ENCODE data around the gene RAD51B. TPM values are rescaled to one million over a fixed set of nuclear protein-coding genes. Genes with fewer than 3 reads are reported as not detected.

Gene RAD51B
- total and polyA plus RNA-seq, 4 donors: 2.5 to 95.0 (median 9.6) TPM

- Histone ChIP-seq H3K9ac (ENCODE audit: insufficient read depth in 1 of 2, low read length in 2 of 2) (no peak overlapping the region), H3K27me3 (ENCODE audit: control insufficient read depth in 3 of 3, insufficient read depth in 3 of 3, low read length in 2 of 3) (no peaks in the 10 kb centered on the region), H3K4me3 (no peak overlapping the region), H3K4me1 (ENCODE audit: control insufficient read depth in 5 of 5, insufficient read depth in 5 of 5, low read length in 5 of 5) (peaks cover 0 to 22% (median 10%) of the 10 kb centered on the region in 5 donors), H3K9me3 (ENCODE audit: control insufficient read depth in 4 of 4, insufficient read depth in 3 of 4, low read length in 3 of 4) (no peaks in the 10 kb centered on the region), H3K36me3 (ENCODE audit: control insufficient read depth in 4 of 4, insufficient read depth in 4 of 4, low read length in 4 of 4) (no peaks in the 10 kb centered on the region), H3K27ac (ENCODE audit: low read depth in 1 of 2, low read length in 1 of 2) (no peak overlapping the region)
- ATAC-seq (ENCODE audit: insufficient read depth, low FRiP score): no peak
- DNase-seq: no peak
- TF ChIP-seq CTCF (IDR thresholded peaks at IDR 0.05; ENCODE audit: control extremely low read depth, extremely low read depth): no peak
- 95 to 97% methylated on average over 3 of the region's 3 CpGs for WGBS, 2 donors
These were observed 593.9 kb downstream of the RAD51B start for GRCh38 chr14:68413509-68413908.

GRCh38 chr14:68414121-68414520 lies 594.5 kb downstream of the RAD51B start:
- no peak overlapping the region for H3K4me3 ChIP-seq
- H3K27ac ChIP-seq (ENCODE audit: low read depth in 1 of 2, low read length in 1 of 2): no peak overlapping the region
- TF ChIP-seq CTCF (IDR thresholded peaks at IDR 0.05; ENCODE audit: control extremely low read depth, extremely low read depth): no peak
- ATAC-seq (ENCODE audit: insufficient read depth, low FRiP score): no peak
- no peaks in the 10 kb centered on the region for H3K36me3 ChIP-seq (ENCODE audit: control insufficient read depth in 4 of 4, insufficient read depth in 4 of 4, low read length in 4 of 4)
- no peak overlapping the region for H3K9ac ChIP-seq (ENCODE audit: insufficient read depth in 1 of 2, low read length in 2 of 2)
- H3K9me3 ChIP-seq (ENCODE audit: control insufficient read depth in 4 of 4, insufficient read depth in 3 of 4, low read length in 3 of 4): no peaks in the 10 kb centered on the region
- 75 to 82% methylated on average over 2 of the region's 2 CpGs for WGBS, 2 donors
- H3K4me1 ChIP-seq (ENCODE audit: control insufficient read depth in 5 of 5, insufficient read depth in 5 of 5, low read length in 5 of 5): peaks cover 0 to 20% (median 14%) of the 10 kb centered on the region in 5 donors
- DNase-seq: peak in 1 of 3 donors; percentile 11
- H3K27me3 ChIP-seq (ENCODE audit: control insufficient read depth in 3 of 3, insufficient read depth in 3 of 3, low read length in 2 of 3): no peaks in the 10 kb centered on the region

- peaks cover 0 to 23% (median 16%) of the 10 kb centered on the region in 5 donors for H3K4me1 ChIP-seq (ENCODE audit: control insufficient read depth in 5 of 5, insufficient read depth in 5 of 5, low read length in 5 of 5)
- no peak overlapping the region for H3K9ac ChIP-seq (ENCODE audit: insufficient read depth in 1 of 2, low read length in 2 of 2)
- no peak overlapping the region for H3K27ac ChIP-seq (ENCODE audit: low read depth in 1 of 2, low read length in 1 of 2)
- H3K36me3 ChIP-seq (ENCODE audit: control insufficient read depth in 4 of 4, insufficient read depth in 4 of 4, low read length in 4 of 4): no peaks in the 10 kb centered on the region
- WGBS, 2 donors: 80 to 98% methylated on average over 4 of the region's 4 CpGs
- no peaks in the 10 kb centered on the region for H3K27me3 ChIP-seq (ENCODE audit: control insufficient read depth in 3 of 3, insufficient read depth in 3 of 3, low read length in 2 of 3)
- ATAC-seq (ENCODE audit: insufficient read depth, low FRiP score) (no peak), DNase-seq (no peak)
- TF ChIP-seq CTCF (IDR thresholded peaks at IDR 0.05; ENCODE audit: control extremely low read depth, extremely low read depth): no peak
- H3K4me3 ChIP-seq: no peak overlapping the region
- H3K9me3 ChIP-seq (ENCODE audit: control insufficient read depth in 4 of 4, insufficient read depth in 3 of 4, low read length in 3 of 4): no peaks in the 10 kb centered on the region
These were observed 596.6 kb downstream of the RAD51B start for GRCh38 chr14:68416171-68416570.

GRCh38 chr14:68417009-68417650 lies 597.6 kb downstream of the RAD51B start:
- ATAC-seq (ENCODE audit: insufficient read depth, low FRiP score) (no peak), DNase-seq (peak; percentile 25 to 54 (median 30))
- no peak overlapping the region for H3K27ac ChIP-seq (ENCODE audit: low read depth in 1 of 2, low read length in 1 of 2)
- no peaks in the 10 kb centered on the region for H3K36me3 ChIP-seq (ENCODE audit: control insufficient read depth in 4 of 4, insufficient read depth in 4 of 4, low read length in 4 of 4)
- TF ChIP-seq CTCF (IDR thresholded peaks at IDR 0.05; ENCODE audit: control extremely low read depth, extremely low read depth): no peak
- H3K27me3 ChIP-seq (ENCODE audit: control insufficient read depth in 3 of 3, insufficient read depth in 3 of 3, low read length in 2 of 3): no peaks in the 10 kb centered on the region
- peaks cover 0 to 23% (median 16%) of the 10 kb centered on the region in 5 donors for H3K4me1 ChIP-seq (ENCODE audit: control insufficient read depth in 5 of 5, insufficient read depth in 5 of 5, low read length in 5 of 5)
- 80 to 93% methylated on average over 5 of the region's 5 CpGs for WGBS, 2 donors
- H3K4me3 ChIP-seq: no peak overlapping the region
- no peaks in the 10 kb centered on the region for H3K9me3 ChIP-seq (ENCODE audit: control insufficient read depth in 4 of 4, insufficient read depth in 3 of 4, low read length in 3 of 4)
- H3K9ac ChIP-seq (ENCODE audit: insufficient read depth in 1 of 2, low read length in 2 of 2): no peak overlapping the region
